Measurements from ENCODE around the gene ATM. TPM values are rescaled to one million over a fixed set of nuclear protein-coding genes. Genes with fewer than 3 reads are reported as not detected.

The ATM gene
- total RNA-seq, 1 donor, result 94.4 TPM

DNA sequence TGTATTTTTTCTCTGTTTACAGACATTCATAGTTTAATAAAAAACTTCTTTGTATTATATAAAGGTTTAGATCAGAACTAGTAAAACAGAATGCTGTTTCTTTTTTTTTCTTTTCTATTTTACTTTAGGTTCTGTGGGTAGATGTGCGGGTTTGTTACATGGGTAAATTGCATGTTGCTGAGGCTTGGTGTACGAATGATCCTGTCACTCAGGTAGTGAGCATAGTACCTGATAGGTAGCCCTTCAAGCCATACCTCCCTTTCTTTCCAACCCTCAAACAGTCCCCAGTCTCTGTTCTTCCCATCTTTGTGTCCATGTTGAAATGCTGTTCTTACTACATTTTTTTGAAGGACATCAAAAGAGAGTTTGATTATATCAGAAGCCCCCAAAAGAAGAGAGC, 3.2 kb downstream of the ATM start:
- no peak for TF ChIP-seq CTCF (IDR thresholded peaks at IDR 0.05; ENCODE audit: insufficient read depth, low read length)
- H3K4me3 ChIP-seq (ENCODE audit: low read depth, low read length), result no peak overlapping the region
- no peak for DNase-seq (ENCODE audit: low read depth)

DNA sequence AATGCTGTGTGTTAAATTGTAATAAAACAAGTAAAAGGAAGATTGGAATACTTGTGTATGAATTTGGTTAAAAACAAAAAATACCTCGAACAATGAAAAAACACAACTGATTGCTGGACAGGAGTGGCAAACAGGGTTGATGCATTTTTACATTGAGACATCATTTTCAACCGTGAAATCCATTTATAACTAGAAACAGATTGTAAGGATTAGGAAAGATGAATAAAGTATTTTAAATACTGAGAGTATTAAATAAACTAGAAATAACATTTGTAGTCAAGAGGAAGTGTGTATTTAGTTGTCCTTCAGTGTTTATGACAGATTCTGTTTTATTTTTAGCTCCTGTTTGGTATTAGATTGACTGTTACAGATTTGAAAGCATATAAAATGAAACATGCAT, 5.4 kb downstream of the ATM start:
- no peak overlapping the region for H3K4me3 ChIP-seq (ENCODE audit: low read depth, low read length)
- no peak for TF ChIP-seq CTCF (IDR thresholded peaks at IDR 0.05; ENCODE audit: insufficient read depth, low read length)
- DNase-seq (ENCODE audit: low read depth), result no peak

DNA sequence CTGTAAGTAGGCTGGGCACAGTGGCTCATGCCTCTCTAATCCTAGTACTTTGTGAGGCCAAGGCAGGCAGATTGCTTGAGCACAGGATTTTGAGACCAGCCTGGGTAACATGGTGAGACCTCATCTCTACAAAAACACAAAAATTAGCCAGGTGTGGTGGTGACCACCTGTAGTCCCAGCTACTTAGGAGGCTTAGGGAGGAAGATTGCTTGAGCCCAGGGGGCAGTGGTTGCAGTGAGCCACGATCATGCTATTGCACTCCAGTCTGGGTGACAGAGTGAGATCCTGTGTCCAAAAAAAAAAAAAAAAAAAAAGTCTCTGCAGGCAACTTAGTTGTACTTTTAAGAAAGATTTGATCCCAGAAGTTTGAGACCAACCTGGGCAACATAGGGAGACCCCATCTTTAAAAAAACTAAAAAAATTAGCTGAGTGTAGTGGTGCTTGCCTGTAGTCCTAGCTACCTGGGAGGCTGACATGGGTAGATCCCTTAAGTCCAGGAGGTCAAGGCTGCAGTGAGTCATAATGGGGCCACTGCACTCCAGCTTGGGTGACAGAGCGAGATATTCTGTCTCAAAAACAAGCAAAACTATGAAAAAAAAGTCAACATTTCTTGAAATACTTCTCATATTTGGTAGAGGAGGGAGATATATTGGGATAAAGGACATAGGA, 10.5 kb downstream of the ATM start:
- TF ChIP-seq CTCF (IDR thresholded peaks at IDR 0.05; ENCODE audit: insufficient read depth, low read length), result no peak
- no peak for DNase-seq (ENCODE audit: low read depth)

GRCh38 chr11:108235192-108235591, 12.3 kb downstream of the ATM start:
- H3K4me3 ChIP-seq (ENCODE audit: low read depth, low read length), result no peak overlapping the region
- no peak for TF ChIP-seq CTCF (IDR thresholded peaks at IDR 0.05; ENCODE audit: insufficient read depth, low read length)
- no peak for DNase-seq (ENCODE audit: low read depth)

More for the DNA sequence above, 10.5 kb downstream of the ATM start:
- H3K4me3 ChIP-seq (ENCODE audit: low read depth, low read length), result no peak overlapping the region

GRCh38 chr11:108235633-108236032, 12.8 kb downstream of the ATM start:
- no peak overlapping the region for H3K4me3 ChIP-seq (ENCODE audit: low read depth, low read length)
- TF ChIP-seq CTCF (IDR thresholded peaks at IDR 0.05; ENCODE audit: insufficient read depth, low read length), result no peak
- no peak for DNase-seq (ENCODE audit: low read depth)

- no peak for TF ChIP-seq CTCF (IDR thresholded peaks at IDR 0.05; ENCODE audit: insufficient read depth, low read length)
- H3K4me3 ChIP-seq (ENCODE audit: low read depth, low read length), result no peak overlapping the region
- no peak for DNase-seq (ENCODE audit: low read depth)
Observed at GRCh38 chr11:108237058-108237481, 14.2 kb downstream of the ATM start.

- no peak overlapping the region for H3K4me3 ChIP-seq (ENCODE audit: low read depth, low read length)
- TF ChIP-seq CTCF (IDR thresholded peaks at IDR 0.05; ENCODE audit: insufficient read depth, low read length), result no peak
- DNase-seq (ENCODE audit: low read depth), result no peak
Observed at GRCh38 chr11:108239076-108239475, 16.2 kb downstream of the ATM start.
